SK-N-SH (cell line): Measurements from ENCODE around the gene MEF2D. TPM values are rescaled to one million over a fixed set of nuclear protein-coding genes. Genes with fewer than 3 reads are reported as not detected.

Source experiments
- CTCF ChIA-PET: fragments of 300-600, 350-600 bp; formaldehyde crosslinking; extraction: SDS; loops from one replicate; lab custom pipeline; 2021; lab: Yijun Ruan, JAX
- POLR2A ChIA-PET: fragments of 350-600 bp; sonication (Branson Sonifier 250); formaldehyde crosslinking; extraction: SDS; loops from one replicate; lab custom pipeline; 2020; ENCODE audit warnings: antibody characterized with exemption, inconsistent platforms; lab: Yijun Ruan, JAX
- DNase-seq: peaks from one replicate; pipeline ENCODE4 v3.0.0; 2012
- H2AFZ ChIP-seq: fragments of 200-600 bp; sonication (generic); 2 replicates; pipeline ENCODE4 v1.8.1; 2016; ENCODE audit warnings: antibody characterized with exemption, mild to moderate bottlenecking, low read depth
- H3F3A ChIP-seq: fragments of 200-600 bp; sonication (generic); replicated peaks from 2 replicates; pipeline ENCODE3; 2016; ENCODE audit warnings: antibody characterized with exemption, mild to moderate bottlenecking; ENCODE audit not compliant: insufficient read depth
- H3K27ac ChIP-seq, 2 experiments: fragments of 200-500 bp in 1 of 2; fragments of 200-600 bp in 1 of 2; sonication (Bioruptor generic) in 1 of 2; sonication (generic), shearing (Covaris generic) in 1 of 2; 2 replicates each; pipeline versions ENCODE4 v1.5.1 to v1.6.1; 2014 to 2016; ENCODE audit warnings: low read depth in 2 of 2, inconsistent platforms in 1 of 2, low read length in 1 of 2, mild to moderate bottlenecking in 1 of 2, mixed read lengths in 1 of 2
- H3K27me3 ChIP-seq: fragments of 200-600 bp; sonication (generic), shearing (Covaris generic); 2 replicates; pipeline ENCODE4 v1.6.1; 2016; ENCODE audit warnings: mixed run types; ENCODE audit not compliant: insufficient read depth
- H3K36me3 ChIP-seq, 2 experiments: fragments of 200-500 bp in 1 of 2; fragments of 200-600 bp in 1 of 2; sonication (Bioruptor generic) in 1 of 2; sonication (generic) in 1 of 2; replicated peaks in 1 of 2; 2 replicates each; pipeline versions ENCODE3 to v1.5.1; 2014 to 2016; ENCODE audit warnings: low read length in 1 of 2, mild to moderate bottlenecking in 1 of 2; ENCODE audit not compliant: insufficient read depth in 2 of 2, control insufficient read depth in 1 of 2
- H3K4me1 ChIP-seq, 2 experiments: fragments of 200-500 bp in 1 of 2; fragments of 200-600 bp in 1 of 2; sonication (Bioruptor generic) in 1 of 2; sonication (generic), shearing (Covaris generic) in 1 of 2; 2 replicates each; pipeline versions ENCODE4 v1.5.1 to v1.6.1; 2014 to 2016; ENCODE audit warnings: low read depth in 1 of 2, low read length in 1 of 2, mixed run types in 1 of 2; ENCODE audit not compliant: insufficient read depth in 2 of 2, control insufficient read depth in 1 of 2
- H3K4me2 ChIP-seq: fragments of 200-600 bp; sonication (generic), shearing (Covaris generic); 2 replicates; pipeline ENCODE4 v1.6.1; 2017; ENCODE audit warnings: mixed run types
- H3K4me3 ChIP-seq, 2 experiments: fragments of 200-500 bp in 1 of 2; fragments of 200-600 bp in 1 of 2; sonication (Bioruptor generic) in 1 of 2; sonication (generic), shearing (Covaris generic) in 1 of 2; 2 replicates each; pipeline versions ENCODE4 v1.5.1 to v1.8.1; 2014 to 2016; ENCODE audit warnings: low read depth in 2 of 2, inconsistent platforms in 1 of 2, low read length in 1 of 2, mild to moderate bottlenecking in 1 of 2, mixed read lengths in 1 of 2, moderate library complexity in 1 of 2
- H3K79me2 ChIP-seq: fragments of 200-600 bp; sonication (generic); 2 replicates; pipeline ENCODE4 v1.8.1; 2017; ENCODE audit warnings: mild to moderate bottlenecking; ENCODE audit not compliant: insufficient read depth
- H3K9ac ChIP-seq: fragments of 200-600 bp; sonication (generic); 2 replicates; pipeline ENCODE4 v1.6.1; 2017; ENCODE audit warnings: mixed run types
- H3K9me2 ChIP-seq: fragments of 200-600 bp; sonication (generic); 2 replicates; pipeline ENCODE4 v1.6.1; 2017; ENCODE audit warnings: mixed run types
- H3K9me3 ChIP-seq: fragments of 200-600 bp; sonication (generic); 2 replicates; pipeline ENCODE4 v1.6.1; 2017; ENCODE audit warnings: mixed run types, mild to moderate bottlenecking, moderate library complexity
- H4K20me1 ChIP-seq: fragments of 200-600 bp; sonication (generic); 2 replicates; pipeline ENCODE4 v1.6.1; 2017; ENCODE audit warnings: mild to moderate bottlenecking, mixed run types; ENCODE audit not compliant: insufficient read depth
- CHD2 ChIP-seq: fragments of 150-350 bp; IDR thresholded peaks from 2 replicates; pipeline ENCODE4 v1.6.1; 2018; ENCODE audit warnings: low read length; ENCODE audit not compliant: partially characterized antibody
- ELF1 ChIP-seq: IDR thresholded peaks from 2 replicates; pipeline ENCODE4 v1.4.0; 2012
- EP300 ChIP-seq, 2 experiments: IDR thresholded peaks; 2 replicates each; pipeline versions ENCODE4 v1.4.0 to v1.6.1; 2012; ENCODE audit warnings: borderline replicate concordance in 1 of 2, low read depth in 1 of 2, low read length in 1 of 2
- EZH2phosphoT487 ChIP-seq: fragments of 200-600 bp; sonication (generic); IDR thresholded peaks from 2 replicates; pipeline ENCODE4 v1.6.1; 2017; ENCODE audit warnings: low read depth, mixed run types, mild to moderate bottlenecking, antibody characterized with exemption, moderate library complexity, borderline replicate concordance
- FOXJ3 ChIP-seq: sonication (generic); formaldehyde crosslinking; IDR thresholded peaks from 2 replicates; pipeline ENCODE4 v1.5.1; 2020; ENCODE audit warnings: mild to moderate bottlenecking, missing genetic modification reagents
- GABPA ChIP-seq: IDR thresholded peaks from 2 replicates; pipeline ENCODE4 v1.4.0; 2012; ENCODE audit warnings: low read depth, mild to moderate bottlenecking
- GATA2 ChIP-seq: sonication (generic); formaldehyde crosslinking; IDR thresholded peaks from 2 replicates; pipeline ENCODE4 v1.5.0; 2020; ENCODE audit warnings: mild to moderate bottlenecking, missing genetic modification reagents
- JUND ChIP-seq: IDR thresholded peaks from 2 replicates; pipeline ENCODE4 v1.4.0; 2012
- MEF2A ChIP-seq: IDR thresholded peaks from 2 replicates; pipeline ENCODE4 v1.4.0; 2012; ENCODE audit warnings: low read depth, borderline replicate concordance
- MXI1 ChIP-seq: IDR thresholded peaks from 2 replicates; pipeline ENCODE4 v1.6.1; 2012; ENCODE audit warnings: mild to moderate bottlenecking, low read depth, low read length, improper control_type of control experiment
- NFIC ChIP-seq: IDR thresholded peaks from 2 replicates; pipeline ENCODE4 v1.4.0; 2012; ENCODE audit warnings: borderline replicate concordance
- POLR2AphosphoS5 ChIP-seq: IDR thresholded peaks from 2 replicates; pipeline ENCODE4 v1.6.1; 2012; ENCODE audit warnings: low read depth, low read length
- RAD21 ChIP-seq: IDR thresholded peaks from 2 replicates; pipeline ENCODE4 v1.6.1; 2012; ENCODE audit warnings: mild to moderate bottlenecking, low read length
- RFX5 ChIP-seq: IDR thresholded peaks from 2 replicates; pipeline ENCODE4 v1.6.1; 2012; ENCODE audit warnings: mild to moderate bottlenecking, improper control_type of control experiment, low read length
- RXRA ChIP-seq: IDR thresholded peaks from 2 replicates; pipeline ENCODE4 v1.4.0; 2012; ENCODE audit warnings: low read depth, mild to moderate bottlenecking, borderline replicate concordance
- SIN3A ChIP-seq: IDR thresholded peaks from 2 replicates; pipeline ENCODE4 v1.6.1; 2012; ENCODE audit warnings: low read depth, mild to moderate bottlenecking, low read length, moderate library complexity, borderline replicate concordance
- SMC3 ChIP-seq: IDR thresholded peaks from 2 replicates; pipeline ENCODE4 v1.6.1; 2012; ENCODE audit warnings: low read depth, low read length, improper control_type of control experiment
- TEAD4 ChIP-seq: IDR thresholded peaks from 2 replicates; pipeline ENCODE4 v1.4.0; 2012; ENCODE audit warnings: mild to moderate bottlenecking, borderline replicate concordance; ENCODE audit not compliant: insufficient read depth
- YY1 ChIP-seq: IDR thresholded peaks from 2 replicates; pipeline ENCODE4 v1.4.0; 2012; ENCODE audit warnings: low read depth, mild to moderate bottlenecking
- WGBS: methylation state at CpG from one replicate; pipeline ENCODE4 v1.1.6; 2017; ENCODE audit warnings: low lambda C conversion rate; 5-methylcytosine and 5-hydroxymethylcytosine counted together
- polyA plus RNA-seq, 3 experiments: library from polyadenylated mRNA; depleted of rRNA; stranded (reverse); fragments of >200 nt; gene quantifications; 2 replicates each; pipeline ENCODE4 v1.2.3, GENCODE V29; 2012
- TF ChIP-seq, protein P1 (sequence below): fragments of 200-600 bp; sonication (generic); IDR thresholded peaks from 2 replicates; pipeline ENCODE4 v1.6.1; 2017; ENCODE audit warnings: antibody characterized with exemption, mild to moderate bottlenecking, moderate library complexity
- TF ChIP-seq, protein P2 (sequence below): IDR thresholded peaks from 2 replicates; pipeline ENCODE4 v1.4.0; 2012; ENCODE audit warnings: low read depth, borderline replicate concordance
- TF ChIP-seq, protein P3 (sequence below): fragments of 150-350 bp; IDR thresholded peaks from 2 replicates; pipeline ENCODE4 v1.6.1; 2016; ENCODE audit warnings: mild to moderate bottlenecking, low read depth, low read length
- TF ChIP-seq, protein P4 (sequence below): IDR thresholded peaks from 2 replicates; pipeline ENCODE4 v1.4.0; 2012; ENCODE audit warnings: low read depth
- TF ChIP-seq, protein P5 (sequence below): IDR thresholded peaks from 2 replicates; pipeline ENCODE4; 2012
- TF ChIP-seq, protein P6 (sequence below): IDR thresholded peaks from 2 replicates; pipeline ENCODE4 v1.4.0; 2012; ENCODE audit warnings: low read depth, borderline replicate concordance

Gene MEF2D
- polyA plus RNA-seq, 1 of the 3 experiments (the other 2 are of a cell fraction) = 14.3 TPM

DNA sequence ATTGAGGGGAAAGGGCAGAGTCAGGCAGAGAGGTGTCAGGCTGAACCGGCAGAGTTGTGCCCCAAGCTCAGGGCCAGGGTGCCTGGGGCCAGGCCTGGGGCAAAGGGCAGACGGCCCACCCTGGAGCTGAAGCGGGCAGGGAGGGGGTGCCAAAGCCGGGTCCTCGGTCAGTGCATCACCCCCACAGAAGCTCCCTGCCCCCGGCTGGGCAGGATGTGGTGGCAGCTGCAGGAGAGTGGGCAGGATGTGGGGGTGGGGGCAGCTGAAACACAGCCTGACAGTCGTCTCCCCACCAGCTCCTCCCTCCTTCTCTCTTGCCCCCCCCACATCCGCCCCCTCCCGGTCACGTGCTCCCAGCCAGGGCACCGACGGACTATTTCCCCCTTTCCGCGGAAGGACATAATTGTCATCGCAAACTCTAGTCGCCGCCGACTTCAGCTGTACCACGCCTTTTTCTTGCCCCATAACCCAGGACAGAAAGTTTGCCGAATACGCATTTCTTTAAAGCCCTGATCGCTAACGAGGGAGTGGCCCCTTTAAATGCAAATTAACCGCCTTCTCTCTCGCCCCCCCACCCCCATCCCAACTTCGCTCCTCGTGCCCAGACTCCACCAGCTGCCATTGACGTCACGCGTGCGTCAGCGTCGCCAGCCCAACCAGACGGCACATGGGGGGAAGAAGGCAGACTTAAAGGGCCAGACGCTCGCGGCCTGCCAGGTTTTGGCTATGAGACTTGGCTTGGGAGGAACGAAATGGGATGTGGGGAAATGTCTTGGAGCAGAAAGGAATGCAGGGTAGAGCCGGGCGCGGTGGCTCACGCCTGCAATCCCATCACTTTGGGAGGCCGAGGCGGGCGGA is 4.5 kb upstream of the MEF2D start:
- DNase-seq = peak; percentile 92
- Histone ChIP-seq H3K9ac (peak overlapping the region; percentile 77), H3K4me2 (peak overlapping the region; percentile 94), H3K27ac (peak overlapping the region; percentile 98 to 100), H3F3A (peaks cover 32% of the 10 kb centered on the region), H3K4me3 (peak overlapping the region in 1 of 2 experiments; percentile 43; a peak in 2 of 4 replicates), H3K36me3 (no peaks in the 10 kb centered on the region), H4K20me1 (no peaks in the 10 kb centered on the region), H3K9me3 (no peaks in the 10 kb centered on the region), H3K4me1 (peaks cover 39 to 45% of the 10 kb centered on the region in 2 experiments), H3K9me2 (no peaks in the 10 kb centered on the region), H3K79me2 (peaks cover 13% of the 10 kb centered on the region), H3K27me3 (no peaks in the 10 kb centered on the region), H2AFZ (peak overlapping the region; percentile 69)
- ChIA-PET CTCF (interaction anchor here (0.8 to 1.6 kb wide), 7 partner anchors 12 to 119 kb away, joined by 3 to 9 read pairs (median 3); no protein-coding TSS in a partner anchor), POLR2A (interaction anchor here (0.8 kb wide), 1 partner anchor 48 kb away, joined by 4 read pairs; no protein-coding TSS in a partner anchor)
- 7% methylated on average over 42 of the region's 45 CpGs for WGBS
- peak; percentile 75 for TF ChIP-seq MEF2A
- TF ChIP-seq GATA2 (CRISPR knock-in tag) = no peak
- peak; percentile 50; the same call in 1 of the 2 replicates for TF ChIP-seq ELF1
- TF ChIP-seq GABPA = peak; percentile 41
- TF ChIP-seq SIN3A = peak; percentile 53; the same call in 1 of the 2 replicates
- TF ChIP-seq RFX5 = peak; percentile 86
- TF ChIP-seq, protein P1, sequence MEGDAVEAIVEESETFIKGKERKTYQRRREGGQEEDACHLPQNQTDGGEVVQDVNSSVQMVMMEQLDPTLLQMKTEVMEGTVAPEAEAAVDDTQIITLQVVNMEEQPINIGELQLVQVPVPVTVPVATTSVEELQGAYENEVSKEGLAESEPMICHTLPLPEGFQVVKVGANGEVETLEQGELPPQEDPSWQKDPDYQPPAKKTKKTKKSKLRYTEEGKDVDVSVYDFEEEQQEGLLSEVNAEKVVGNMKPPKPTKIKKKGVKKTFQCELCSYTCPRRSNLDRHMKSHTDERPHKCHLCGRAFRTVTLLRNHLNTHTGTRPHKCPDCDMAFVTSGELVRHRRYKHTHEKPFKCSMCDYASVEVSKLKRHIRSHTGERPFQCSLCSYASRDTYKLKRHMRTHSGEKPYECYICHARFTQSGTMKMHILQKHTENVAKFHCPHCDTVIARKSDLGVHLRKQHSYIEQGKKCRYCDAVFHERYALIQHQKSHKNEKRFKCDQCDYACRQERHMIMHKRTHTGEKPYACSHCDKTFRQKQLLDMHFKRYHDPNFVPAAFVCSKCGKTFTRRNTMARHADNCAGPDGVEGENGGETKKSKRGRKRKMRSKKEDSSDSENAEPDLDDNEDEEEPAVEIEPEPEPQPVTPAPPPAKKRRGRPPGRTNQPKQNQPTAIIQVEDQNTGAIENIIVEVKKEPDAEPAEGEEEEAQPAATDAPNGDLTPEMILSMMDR = no peak
- TF ChIP-seq, protein P2, sequence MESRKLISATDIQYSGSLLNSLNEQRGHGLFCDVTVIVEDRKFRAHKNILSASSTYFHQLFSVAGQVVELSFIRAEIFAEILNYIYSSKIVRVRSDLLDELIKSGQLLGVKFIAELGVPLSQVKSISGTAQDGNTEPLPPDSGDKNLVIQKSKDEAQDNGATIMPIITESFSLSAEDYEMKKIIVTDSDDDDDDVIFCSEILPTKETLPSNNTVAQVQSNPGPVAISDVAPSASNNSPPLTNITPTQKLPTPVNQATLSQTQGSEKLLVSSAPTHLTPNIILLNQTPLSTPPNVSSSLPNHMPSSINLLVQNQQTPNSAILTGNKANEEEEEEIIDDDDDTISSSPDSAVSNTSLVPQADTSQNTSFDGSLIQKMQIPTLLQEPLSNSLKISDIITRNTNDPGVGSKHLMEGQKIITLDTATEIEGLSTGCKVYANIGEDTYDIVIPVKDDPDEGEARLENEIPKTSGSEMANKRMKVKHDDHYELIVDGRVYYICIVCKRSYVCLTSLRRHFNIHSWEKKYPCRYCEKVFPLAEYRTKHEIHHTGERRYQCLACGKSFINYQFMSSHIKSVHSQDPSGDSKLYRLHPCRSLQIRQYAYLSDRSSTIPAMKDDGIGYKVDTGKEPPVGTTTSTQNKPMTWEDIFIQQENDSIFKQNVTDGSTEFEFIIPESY = 0 out of 2 replicates have a peak, but pooled peaks have one; percentile 35
- TF ChIP-seq POLR2AphosphoS5 = no peak; the same call in 1 of the 2 replicates
- TF ChIP-seq NFIC = 0 out of 2 replicates have a peak, but pooled peaks have one; percentile 15
- peak in 1 of 2 experiments; percentile 3; a peak in 2 of 4 replicates for TF ChIP-seq EP300 (IDR thresholded peaks at IDR 0.05; ENCODE audit: borderline replicate concordance in 1 of 2, low read depth in 1 of 2, low read length in 1 of 2)
- no peak for TF ChIP-seq FOXJ3 (CRISPR knock-in tag)
- peak; percentile 37; the same call in 1 of the 2 replicates for TF ChIP-seq JUND
- TF ChIP-seq RAD21 = peak; percentile 6; the same call in 1 of the 2 replicates
- TF ChIP-seq EZH2phosphoT487 = no peak
- TF ChIP-seq, protein P3, sequence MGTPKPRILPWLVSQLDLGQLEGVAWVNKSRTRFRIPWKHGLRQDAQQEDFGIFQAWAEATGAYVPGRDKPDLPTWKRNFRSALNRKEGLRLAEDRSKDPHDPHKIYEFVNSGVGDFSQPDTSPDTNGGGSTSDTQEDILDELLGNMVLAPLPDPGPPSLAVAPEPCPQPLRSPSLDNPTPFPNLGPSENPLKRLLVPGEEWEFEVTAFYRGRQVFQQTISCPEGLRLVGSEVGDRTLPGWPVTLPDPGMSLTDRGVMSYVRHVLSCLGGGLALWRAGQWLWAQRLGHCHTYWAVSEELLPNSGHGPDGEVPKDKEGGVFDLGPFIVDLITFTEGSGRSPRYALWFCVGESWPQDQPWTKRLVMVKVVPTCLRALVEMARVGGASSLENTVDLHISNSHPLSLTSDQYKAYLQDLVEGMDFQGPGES = no peak
- TF ChIP-seq SMC3 = no peak
- TF ChIP-seq, protein P4, sequence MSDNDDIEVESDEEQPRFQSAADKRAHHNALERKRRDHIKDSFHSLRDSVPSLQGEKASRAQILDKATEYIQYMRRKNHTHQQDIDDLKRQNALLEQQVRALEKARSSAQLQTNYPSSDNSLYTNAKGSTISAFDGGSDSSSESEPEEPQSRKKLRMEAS = peak; percentile 100
- TF ChIP-seq, protein P5, sequence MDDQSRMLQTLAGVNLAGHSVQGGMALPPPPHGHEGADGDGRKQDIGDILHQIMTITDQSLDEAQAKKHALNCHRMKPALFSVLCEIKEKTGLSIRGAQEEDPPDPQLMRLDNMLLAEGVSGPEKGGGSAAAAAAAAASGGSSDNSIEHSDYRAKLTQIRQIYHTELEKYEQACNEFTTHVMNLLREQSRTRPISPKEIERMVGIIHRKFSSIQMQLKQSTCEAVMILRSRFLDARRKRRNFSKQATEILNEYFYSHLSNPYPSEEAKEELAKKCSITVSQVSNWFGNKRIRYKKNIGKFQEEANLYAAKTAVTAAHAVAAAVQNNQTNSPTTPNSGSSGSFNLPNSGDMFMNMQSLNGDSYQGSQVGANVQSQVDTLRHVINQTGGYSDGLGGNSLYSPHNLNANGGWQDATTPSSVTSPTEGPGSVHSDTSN = peak; percentile 85
- peak; percentile 96 for TF ChIP-seq CHD2
- TF ChIP-seq YY1 = no peak
- TF ChIP-seq, protein P6, sequence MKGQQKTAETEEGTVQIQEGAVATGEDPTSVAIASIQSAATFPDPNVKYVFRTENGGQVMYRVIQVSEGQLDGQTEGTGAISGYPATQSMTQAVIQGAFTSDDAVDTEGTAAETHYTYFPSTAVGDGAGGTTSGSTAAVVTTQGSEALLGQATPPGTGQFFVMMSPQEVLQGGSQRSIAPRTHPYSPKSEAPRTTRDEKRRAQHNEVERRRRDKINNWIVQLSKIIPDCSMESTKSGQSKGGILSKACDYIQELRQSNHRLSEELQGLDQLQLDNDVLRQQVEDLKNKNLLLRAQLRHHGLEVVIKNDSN = peak; percentile 92
- TF ChIP-seq RXRA = 0 out of 2 replicates have a peak, but pooled peaks have one; percentile 42
- peak; percentile 69 for TF ChIP-seq MXI1
- no peak for TF ChIP-seq TEAD4
